Activated CD4-positive, CD25-positive, alpha-beta regulatory T cell (primary cell): ENCODE measurements around the gene ARHGDIA.

Source experiments
- DNase-seq, 4 experiments: peaks; one replicate each; lab custom pipeline; 2025; lab: John Stamatoyannopoulos, UW

Gene ARHGDIA

DNA sequence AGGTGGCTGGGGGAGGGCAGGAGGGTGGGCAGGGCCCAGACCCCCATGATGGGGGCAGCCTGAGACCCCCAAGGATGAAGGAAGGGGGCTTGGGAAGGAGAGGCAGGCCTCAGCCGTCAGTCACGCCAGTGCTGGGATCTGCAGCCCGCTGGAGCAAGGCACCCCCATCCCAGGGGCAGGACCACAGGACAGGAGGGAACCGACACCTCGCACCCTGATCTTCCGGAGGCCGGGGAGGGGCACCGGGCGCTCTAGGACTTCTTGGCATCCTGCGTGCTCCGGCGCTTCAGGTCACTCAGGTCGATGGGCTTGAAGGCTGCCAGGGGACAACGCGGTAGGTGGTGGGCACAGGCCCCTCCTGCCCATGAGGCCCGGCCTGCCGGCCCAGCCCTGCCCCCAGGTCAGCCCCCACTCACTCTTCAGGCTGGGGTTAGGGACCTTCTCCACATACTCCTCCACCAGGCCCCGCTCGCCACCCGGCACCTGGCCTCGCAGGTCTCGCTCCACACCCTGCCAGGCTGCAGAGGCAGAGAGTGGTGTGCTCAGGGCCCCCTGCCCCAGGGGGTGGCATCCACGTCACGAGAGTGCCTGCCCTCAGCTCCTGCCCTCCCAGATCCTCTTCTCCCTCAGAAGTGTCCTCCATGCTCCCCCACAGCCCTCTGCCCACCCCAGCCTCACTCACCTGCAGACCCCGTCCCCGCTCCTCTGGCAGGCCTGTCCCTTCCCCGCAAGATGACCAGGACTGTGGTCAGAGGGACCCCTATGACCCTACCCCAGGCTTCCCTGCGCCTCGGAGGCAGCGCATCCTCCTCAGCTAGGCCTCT, 47.9 kb downstream of the ARHGDIA start:
- no peak for DNase-seq

DNA sequence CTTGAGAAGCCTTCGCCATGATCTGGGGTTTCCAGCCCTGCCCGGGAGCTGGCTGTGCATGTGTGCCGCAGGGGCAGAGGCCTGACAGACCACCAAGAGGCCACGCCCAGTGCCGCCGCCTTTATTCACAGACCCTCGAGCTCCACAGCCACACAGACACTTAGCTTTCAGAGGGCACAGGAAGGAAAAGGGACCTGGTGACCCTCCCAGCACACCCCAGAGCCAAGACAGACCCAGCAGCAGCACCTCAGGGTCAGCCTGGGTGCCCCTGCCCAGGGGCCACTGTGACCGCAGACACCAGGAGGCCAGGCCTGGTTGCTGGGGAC, 48.9 kb downstream of the ARHGDIA start:
- no peak for DNase-seq

DNA sequence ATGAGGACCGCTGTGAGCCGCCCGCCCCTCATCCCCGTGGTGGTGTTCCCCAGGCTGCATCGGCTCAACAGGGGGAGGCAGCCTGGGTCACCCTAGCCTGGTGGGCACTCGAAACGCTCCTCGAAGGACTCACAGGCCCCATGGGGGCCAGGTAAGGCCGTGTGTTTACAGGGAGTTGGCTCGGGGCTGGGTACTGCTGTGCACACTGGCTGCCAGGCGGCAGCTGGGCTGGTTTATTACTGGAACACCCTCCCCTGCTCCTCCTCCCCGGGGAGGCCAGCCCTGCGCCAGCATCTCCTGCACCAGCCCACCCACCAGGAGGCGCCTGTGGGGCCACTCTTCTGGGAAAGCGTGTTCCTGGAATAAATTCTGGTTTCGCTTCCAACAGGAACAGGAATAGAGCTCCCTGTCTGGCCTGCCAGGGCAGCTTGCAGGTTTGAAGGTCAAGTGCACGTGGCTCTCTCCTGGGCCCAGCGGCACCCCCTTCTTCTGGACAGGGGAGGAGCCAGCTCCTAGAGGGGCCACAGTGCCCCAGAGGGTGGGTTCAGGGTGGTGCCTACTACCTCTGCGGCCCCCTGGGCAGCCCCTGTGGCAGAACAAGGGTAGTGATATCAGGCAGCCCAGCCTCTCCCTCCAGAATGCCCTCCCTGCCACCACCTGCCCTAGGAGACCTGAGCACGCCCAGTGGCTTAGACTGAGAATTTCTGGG, 49.4 kb downstream of the ARHGDIA start:
- DNase-seq = no peak

DNA sequence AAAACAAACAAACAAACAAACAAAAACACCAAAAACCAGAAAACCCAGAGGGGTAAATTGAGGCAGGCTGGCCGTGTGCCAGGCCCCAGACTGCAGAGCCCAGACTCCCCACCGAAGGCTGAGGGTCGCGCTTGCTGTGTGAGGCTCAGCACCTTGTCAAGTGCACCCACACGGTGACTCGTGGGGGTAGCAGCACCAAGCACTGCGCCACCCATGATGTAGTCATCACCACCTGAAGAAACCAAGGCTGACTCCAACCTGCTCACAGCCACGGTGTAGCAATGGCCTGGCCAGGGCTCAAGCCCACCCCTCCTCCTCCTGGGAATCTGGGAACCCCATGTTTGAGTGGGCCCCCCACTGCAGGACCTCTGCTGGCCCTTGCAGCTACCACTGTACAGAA, 50.0 kb downstream of the ARHGDIA start:
- DNase-seq = no peak

DNA sequence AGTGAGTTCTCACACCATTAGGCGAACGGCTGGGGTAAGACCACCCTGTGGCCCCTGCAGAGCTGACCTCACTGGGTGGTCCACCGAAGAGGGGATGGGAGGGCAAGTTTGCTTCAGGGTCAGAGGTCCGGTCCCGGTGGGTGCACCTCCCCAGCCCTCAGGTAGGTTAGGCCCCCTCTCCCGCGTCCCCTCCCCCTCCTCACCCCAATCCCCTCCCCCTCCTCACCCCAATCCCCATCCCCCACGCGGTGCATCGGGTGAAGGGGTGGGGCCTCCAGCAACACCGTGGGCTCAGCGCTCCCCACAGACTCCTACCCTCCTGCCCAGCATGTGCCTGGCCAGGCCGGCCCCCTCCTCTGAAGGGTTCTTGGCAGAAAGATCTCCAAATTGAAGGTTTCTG, 51.4 kb downstream of the ARHGDIA start:
- DNase-seq = no peak

DNA sequence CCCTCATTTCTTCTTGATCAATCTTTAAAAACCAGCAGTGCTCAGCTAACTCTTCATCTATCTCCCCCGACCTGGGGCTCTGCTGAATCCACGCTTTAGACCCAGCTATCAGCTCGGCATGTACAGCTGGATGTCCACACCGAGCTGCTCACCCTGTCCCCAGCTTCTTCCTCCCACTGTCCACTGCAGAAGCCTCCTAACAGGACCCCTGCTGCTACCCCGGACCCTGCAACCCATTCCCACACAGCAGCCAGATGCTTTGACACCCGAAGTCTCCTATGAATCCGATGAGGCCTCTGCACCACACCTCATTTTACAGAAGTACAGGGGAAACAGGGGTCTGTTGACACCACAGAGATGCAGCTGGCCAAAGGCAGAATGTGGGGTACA, 53.4 kb downstream of the ARHGDIA start:
- no peak for DNase-seq
